ENCODE results near the gene ATG9B. TPM values are rescaled to one million over a fixed set of nuclear protein-coding genes. Genes with fewer than 3 reads are reported as not detected.

ATG9B gene, protein sequence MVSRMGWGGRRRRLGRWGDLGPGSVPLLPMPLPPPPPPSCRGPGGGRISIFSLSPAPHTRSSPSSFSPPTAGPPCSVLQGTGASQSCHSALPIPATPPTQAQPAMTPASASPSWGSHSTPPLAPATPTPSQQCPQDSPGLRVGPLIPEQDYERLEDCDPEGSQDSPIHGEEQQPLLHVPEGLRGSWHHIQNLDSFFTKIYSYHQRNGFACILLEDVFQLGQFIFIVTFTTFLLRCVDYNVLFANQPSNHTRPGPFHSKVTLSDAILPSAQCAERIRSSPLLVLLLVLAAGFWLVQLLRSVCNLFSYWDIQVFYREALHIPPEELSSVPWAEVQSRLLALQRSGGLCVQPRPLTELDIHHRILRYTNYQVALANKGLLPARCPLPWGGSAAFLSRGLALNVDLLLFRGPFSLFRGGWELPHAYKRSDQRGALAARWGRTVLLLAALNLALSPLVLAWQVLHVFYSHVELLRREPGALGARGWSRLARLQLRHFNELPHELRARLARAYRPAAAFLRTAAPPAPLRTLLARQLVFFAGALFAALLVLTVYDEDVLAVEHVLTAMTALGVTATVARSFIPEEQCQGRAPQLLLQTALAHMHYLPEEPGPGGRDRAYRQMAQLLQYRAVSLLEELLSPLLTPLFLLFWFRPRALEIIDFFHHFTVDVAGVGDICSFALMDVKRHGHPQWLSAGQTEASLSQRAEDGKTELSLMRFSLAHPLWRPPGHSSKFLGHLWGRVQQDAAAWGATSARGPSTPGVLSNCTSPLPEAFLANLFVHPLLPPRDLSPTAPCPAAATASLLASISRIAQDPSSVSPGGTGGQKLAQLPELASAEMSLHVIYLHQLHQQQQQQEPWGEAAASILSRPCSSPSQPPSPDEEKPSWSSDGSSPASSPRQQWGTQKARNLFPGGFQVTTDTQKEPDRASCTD
- 0.64 and 0.80 TPM in 2 replicates for total RNA-seq
- 2.4 and 13.2 TPM in 2 replicates for polyA plus RNA-seq

DNA sequence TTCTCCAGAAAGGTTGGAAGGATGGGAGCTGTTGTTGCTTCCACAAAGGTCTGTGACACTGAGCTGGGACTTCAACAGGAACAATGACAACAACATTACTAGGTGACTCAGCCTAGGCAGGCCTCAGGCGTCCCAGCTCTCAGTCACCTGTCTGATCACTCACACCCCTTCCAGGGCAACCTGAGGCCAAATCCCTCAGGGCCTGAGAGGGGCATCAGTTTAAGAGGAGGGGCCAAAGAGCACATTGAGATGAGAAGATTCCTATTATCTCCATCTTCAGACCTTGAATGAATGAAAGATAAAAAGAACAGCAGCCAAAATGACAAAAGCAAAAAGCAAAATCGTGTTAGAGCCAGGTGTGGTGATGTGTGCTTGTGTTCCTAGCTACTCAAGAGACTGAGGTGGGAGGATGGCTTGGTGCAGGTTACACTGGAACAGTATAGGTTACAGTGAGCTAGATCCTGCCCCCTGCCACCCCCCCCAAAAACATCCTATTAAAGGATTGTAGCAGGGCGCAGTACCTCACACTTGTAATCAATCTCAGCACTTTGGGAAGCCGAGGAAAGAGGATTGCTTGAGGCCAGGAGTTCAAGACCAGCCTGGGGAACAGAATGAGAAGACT is at the start of gene ATG9B:
Gene ATG9B, minus strand, starts transcription at position 60 of the 622 bp plus-strand sequence. CDS start 71 bp downstream, outside the sequence.
- Histone ChIP-seq H3K27me3 (peaks cover 18% of the 10 kb centered on the region), H3K9me2 (replicated peaks; ENCODE audit: insufficient read depth) (no peaks in the 10 kb centered on the region), H2AFZ (no peak within 1 kb of the TSS), H3K27ac (no peak within 1 kb of the TSS), H3K4me2 (no peak within 1 kb of the TSS), H3K36me3 (replicated peaks; ENCODE audit: insufficient read depth, low read depth) (no peaks in the 10 kb centered on the region), H3K9me3 (ENCODE audit: low read depth) (no peaks in the 10 kb centered on the region), H3K79me2 (peaks cover 6% of the 10 kb centered on the region), H4K20me1 (ENCODE audit: insufficient read depth, poor library complexity, severe bottlenecking) (no peaks in the 10 kb centered on the region), H3K4me1 (ENCODE audit: insufficient read depth) (peaks cover 12% of the 10 kb centered on the region), H3K4me3 (no peak within 1 kb of the TSS)
- TF ChIP-seq, protein P1, sequence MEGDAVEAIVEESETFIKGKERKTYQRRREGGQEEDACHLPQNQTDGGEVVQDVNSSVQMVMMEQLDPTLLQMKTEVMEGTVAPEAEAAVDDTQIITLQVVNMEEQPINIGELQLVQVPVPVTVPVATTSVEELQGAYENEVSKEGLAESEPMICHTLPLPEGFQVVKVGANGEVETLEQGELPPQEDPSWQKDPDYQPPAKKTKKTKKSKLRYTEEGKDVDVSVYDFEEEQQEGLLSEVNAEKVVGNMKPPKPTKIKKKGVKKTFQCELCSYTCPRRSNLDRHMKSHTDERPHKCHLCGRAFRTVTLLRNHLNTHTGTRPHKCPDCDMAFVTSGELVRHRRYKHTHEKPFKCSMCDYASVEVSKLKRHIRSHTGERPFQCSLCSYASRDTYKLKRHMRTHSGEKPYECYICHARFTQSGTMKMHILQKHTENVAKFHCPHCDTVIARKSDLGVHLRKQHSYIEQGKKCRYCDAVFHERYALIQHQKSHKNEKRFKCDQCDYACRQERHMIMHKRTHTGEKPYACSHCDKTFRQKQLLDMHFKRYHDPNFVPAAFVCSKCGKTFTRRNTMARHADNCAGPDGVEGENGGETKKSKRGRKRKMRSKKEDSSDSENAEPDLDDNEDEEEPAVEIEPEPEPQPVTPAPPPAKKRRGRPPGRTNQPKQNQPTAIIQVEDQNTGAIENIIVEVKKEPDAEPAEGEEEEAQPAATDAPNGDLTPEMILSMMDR (IDR thresholded peaks at IDR 0.05; ENCODE audit: poor library complexity) = no peak
- no peak for TF ChIP-seq EZH2 (IDR thresholded peaks at IDR 0.05; ENCODE audit: borderline replicate concordance)
- TF ChIP-seq EZH2phosphoT487 (IDR thresholded peaks at IDR 0.05; ENCODE audit: low read depth, severe bottlenecking, unreplicated experiment) = no peak
- WGBS (ENCODE audit: low lambda C conversion rate, missing lambda C conversion rate) = 82% methylated on average over 4 of the region's 4 CpGs
- DNase-seq (ENCODE audit: low spot score) = peak; percentile 46

DNA sequence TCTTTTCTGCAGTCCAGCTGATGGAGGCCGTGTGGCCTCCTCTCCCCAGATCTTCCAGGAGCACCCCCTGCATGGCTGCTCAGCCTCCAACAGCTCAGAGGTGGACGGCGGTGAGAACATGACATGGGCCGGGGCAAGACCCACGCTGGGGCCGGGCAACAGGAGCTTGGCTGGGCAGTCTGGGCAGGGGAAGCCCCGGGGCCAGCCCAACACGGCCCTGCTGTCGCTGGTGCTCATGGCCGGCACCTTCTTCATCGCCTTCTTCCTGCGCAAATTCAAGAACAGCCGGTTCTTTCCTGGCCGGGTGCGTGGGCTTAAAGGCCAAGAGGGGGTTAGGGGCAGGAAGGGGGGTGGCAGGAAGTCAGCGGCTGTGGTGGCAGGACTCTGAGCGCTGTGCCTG is 49.7 kb upstream of the ATG9B start:
- Histone ChIP-seq H3K9me2 (replicated peaks; ENCODE audit: insufficient read depth) (no peaks in the 10 kb centered on the region), H3K27ac (no peak overlapping the region), H3K4me2 (no peak overlapping the region), H3K79me2 (peaks cover 6% of the 10 kb centered on the region), H3K27me3 (no peaks in the 10 kb centered on the region), H3K4me3 (no peak overlapping the region), H3K9me3 (ENCODE audit: low read depth) (no peaks in the 10 kb centered on the region), H3K4me1 (ENCODE audit: insufficient read depth) (peaks cover 14% of the 10 kb centered on the region), H3K36me3 (replicated peaks; ENCODE audit: insufficient read depth, low read depth) (no peaks in the 10 kb centered on the region), H4K20me1 (ENCODE audit: insufficient read depth, poor library complexity, severe bottlenecking) (no peaks in the 10 kb centered on the region), H2AFZ (no peak overlapping the region)
- TF ChIP-seq, protein P1 (IDR thresholded peaks at IDR 0.05; ENCODE audit: poor library complexity) = no peak
- TF ChIP-seq EZH2phosphoT487 (IDR thresholded peaks at IDR 0.05; ENCODE audit: low read depth, severe bottlenecking, unreplicated experiment) (no peak), EZH2 (IDR thresholded peaks at IDR 0.05; ENCODE audit: borderline replicate concordance) (no peak)
- DNase-seq (ENCODE audit: low spot score) = no peak
- 94% methylated on average over 17 of the region's 17 CpGs for WGBS (ENCODE audit: low lambda C conversion rate, missing lambda C conversion rate)

DNA sequence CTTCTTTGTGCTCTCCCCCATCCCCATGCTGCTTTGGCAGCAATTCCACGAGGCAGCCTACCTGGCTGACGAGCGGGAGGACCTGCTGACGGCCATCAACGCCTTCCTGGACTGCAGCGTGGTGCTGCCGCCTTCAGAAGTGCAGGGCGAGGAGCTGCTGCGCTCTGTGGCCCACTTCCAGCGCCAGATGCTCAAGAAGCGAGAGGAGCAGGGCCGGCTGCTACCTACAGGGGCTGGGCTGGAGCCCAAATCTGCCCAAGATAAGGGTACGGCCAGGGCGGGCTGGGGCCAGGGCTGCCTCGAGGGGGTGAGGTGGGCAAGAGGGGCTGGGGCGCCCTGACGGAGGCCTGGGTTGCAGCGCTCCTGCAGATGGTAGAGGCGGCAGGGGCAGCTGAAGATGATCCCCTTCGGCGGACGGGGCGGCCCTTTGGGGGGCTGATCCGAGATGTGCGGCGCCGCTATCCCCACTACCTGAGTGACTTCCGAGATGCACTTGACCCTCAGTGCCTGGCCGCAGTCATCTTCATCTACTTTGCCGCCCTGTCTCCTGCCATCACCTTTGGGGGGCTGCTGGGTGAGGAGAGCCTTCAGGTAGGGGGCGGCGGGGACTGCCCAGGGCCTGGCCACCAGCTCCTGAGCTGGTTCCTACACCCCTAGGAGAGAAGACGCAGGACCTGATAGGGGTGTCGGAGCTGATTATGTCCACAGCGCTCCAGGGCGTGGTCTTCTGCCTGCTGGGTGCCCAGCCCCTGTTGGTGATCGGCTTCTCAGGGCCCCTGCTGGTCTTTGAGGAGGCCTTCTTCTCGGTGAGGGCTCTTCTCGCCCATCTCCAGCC is 47.0 kb upstream of the ATG9B start:
- 96% methylated on average over 26 of the region's 39 CpGs for WGBS (ENCODE audit: low lambda C conversion rate, missing lambda C conversion rate)
- Histone ChIP-seq H3K79me2 (peaks cover 4% of the 10 kb centered on the region), H3K36me3 (replicated peaks; ENCODE audit: insufficient read depth, low read depth) (no peaks in the 10 kb centered on the region)

More for the DNA sequence above, 47.0 kb upstream of the ATG9B start:
- Histone ChIP-seq H4K20me1 (ENCODE audit: insufficient read depth, poor library complexity, severe bottlenecking) (peaks cover 2% of the 10 kb centered on the region), H3K27me3 (no peaks in the 10 kb centered on the region), H3K9me2 (replicated peaks; ENCODE audit: insufficient read depth) (no peaks in the 10 kb centered on the region), H2AFZ (no peak overlapping the region), H3K4me3 (no peak overlapping the region), H3K4me2 (no peak overlapping the region), H3K4me1 (ENCODE audit: insufficient read depth) (no peaks in the 10 kb centered on the region), H3K9me3 (ENCODE audit: low read depth) (no peaks in the 10 kb centered on the region), H3K27ac (no peak overlapping the region)
- TF ChIP-seq, protein P1 (IDR thresholded peaks at IDR 0.05; ENCODE audit: poor library complexity) = no peak
- TF ChIP-seq EZH2 (IDR thresholded peaks at IDR 0.05; ENCODE audit: borderline replicate concordance) (no peak), EZH2phosphoT487 (IDR thresholded peaks at IDR 0.05; ENCODE audit: low read depth, severe bottlenecking, unreplicated experiment) (no peak)
- no peak for DNase-seq (ENCODE audit: low spot score)
